ENCODE results near the gene MMP20. TPM values are rescaled to one million over a fixed set of nuclear protein-coding genes. Genes with fewer than 3 reads are reported as not detected.

Gene MMP20
- polyA plus RNA-seq, 1 donor: not detected

- Histone ChIP-seq H3K4me1 (ENCODE audit: control insufficient read depth, insufficient read depth, low read length) (peaks cover 12% of the 10 kb centered on the region), H3K4me3 (ENCODE audit: low read length) (no peak overlapping the region), H3K36me3 (ENCODE audit: control insufficient read depth, insufficient read depth, low read length) (no peaks in the 10 kb centered on the region), H3K27me3 (ENCODE audit: control insufficient read depth, insufficient read depth, low read length) (no peaks in the 10 kb centered on the region), H3K27ac (ENCODE audit: low read length) (no peak overlapping the region), H3K9me3 (ENCODE audit: control insufficient read depth, low read depth, low read length) (peaks cover 1% of the 10 kb centered on the region)
- DNase-seq: no peak
- 91% methylated on average over 5 of the region's 11 CpGs for WGBS (ENCODE audit: insufficient coverage, low lambda C conversion rate)
Measured at GRCh38 chr11:102592634-102593581, 32.2 kb downstream of the MMP20 start.

GRCh38 chr11:102592131-102592530, 33.0 kb downstream of the MMP20 start:
- H3K27ac ChIP-seq (ENCODE audit: low read length): no peak overlapping the region
- DNase-seq: no peak
- no peak overlapping the region for H3K4me3 ChIP-seq (ENCODE audit: low read length)
- peaks cover 4% of the 10 kb centered on the region for H3K9me3 ChIP-seq (ENCODE audit: control insufficient read depth, low read depth, low read length)
- WGBS (ENCODE audit: insufficient coverage, low lambda C conversion rate): no CpG with 5 or more reads among the region's 1 CpG
- H3K27me3 ChIP-seq (ENCODE audit: control insufficient read depth, insufficient read depth, low read length): no peaks in the 10 kb centered on the region
- H3K4me1 ChIP-seq (ENCODE audit: control insufficient read depth, insufficient read depth, low read length): peaks cover 11% of the 10 kb centered on the region
- no peaks in the 10 kb centered on the region for H3K36me3 ChIP-seq (ENCODE audit: control insufficient read depth, insufficient read depth, low read length)

GRCh38 chr11:102591160-102591718, 33.9 kb downstream of the MMP20 start:
- Histone ChIP-seq H3K4me1 (ENCODE audit: control insufficient read depth, insufficient read depth, low read length) (peaks cover 4% of the 10 kb centered on the region), H3K9me3 (ENCODE audit: control insufficient read depth, low read depth, low read length) (peaks cover 4% of the 10 kb centered on the region), H3K36me3 (ENCODE audit: control insufficient read depth, insufficient read depth, low read length) (no peaks in the 10 kb centered on the region), H3K27me3 (ENCODE audit: control insufficient read depth, insufficient read depth, low read length) (no peaks in the 10 kb centered on the region), H3K4me3 (ENCODE audit: low read length) (no peak overlapping the region), H3K27ac (ENCODE audit: low read length) (no peak overlapping the region)
- no CpG with 5 or more reads among the region's 5 CpGs for WGBS (ENCODE audit: insufficient coverage, low lambda C conversion rate)
- DNase-seq: no peak

- 100% methylated on average over 1 of the region's 6 CpGs for WGBS (ENCODE audit: insufficient coverage, low lambda C conversion rate)
- Histone ChIP-seq H3K9me3 (ENCODE audit: control insufficient read depth, low read depth, low read length) (peaks cover 4% of the 10 kb centered on the region), H3K4me1 (ENCODE audit: control insufficient read depth, insufficient read depth, low read length) (peaks cover 2% of the 10 kb centered on the region), H3K27ac (ENCODE audit: low read length) (no peak overlapping the region), H3K4me3 (ENCODE audit: low read length) (no peak overlapping the region), H3K27me3 (ENCODE audit: control insufficient read depth, insufficient read depth, low read length) (no peaks in the 10 kb centered on the region), H3K36me3 (ENCODE audit: control insufficient read depth, insufficient read depth, low read length) (no peaks in the 10 kb centered on the region)
- DNase-seq: no peak
Measured at GRCh38 chr11:102590276-102591049, 34.7 kb downstream of the MMP20 start.

GRCh38 chr11:102589047-102589459, 36.1 kb downstream of the MMP20 start:
- no CpG with 5 or more reads among the region's 2 CpGs for WGBS (ENCODE audit: insufficient coverage, low lambda C conversion rate)
- H3K9me3 ChIP-seq (ENCODE audit: control insufficient read depth, low read depth, low read length): peaks cover 4% of the 10 kb centered on the region
- H3K4me1 ChIP-seq (ENCODE audit: control insufficient read depth, insufficient read depth, low read length): no peaks in the 10 kb centered on the region
- DNase-seq: no peak
- H3K4me3 ChIP-seq (ENCODE audit: low read length): no peak overlapping the region
- H3K27ac ChIP-seq (ENCODE audit: low read length): no peak overlapping the region
- no peaks in the 10 kb centered on the region for H3K27me3 ChIP-seq (ENCODE audit: control insufficient read depth, insufficient read depth, low read length)
- H3K36me3 ChIP-seq (ENCODE audit: control insufficient read depth, insufficient read depth, low read length): no peaks in the 10 kb centered on the region

- Histone ChIP-seq H3K4me3 (ENCODE audit: low read length) (no peak overlapping the region), H3K36me3 (ENCODE audit: control insufficient read depth, insufficient read depth, low read length) (no peaks in the 10 kb centered on the region), H3K27ac (ENCODE audit: low read length) (no peak overlapping the region), H3K9me3 (ENCODE audit: control insufficient read depth, low read depth, low read length) (peaks cover 4% of the 10 kb centered on the region), H3K27me3 (ENCODE audit: control insufficient read depth, insufficient read depth, low read length) (no peaks in the 10 kb centered on the region), H3K4me1 (ENCODE audit: control insufficient read depth, insufficient read depth, low read length) (no peaks in the 10 kb centered on the region)
- 100% methylated on average over 1 of the region's 1 CpG for WGBS (ENCODE audit: insufficient coverage, low lambda C conversion rate)
- no peak for DNase-seq
Measured at GRCh38 chr11:102587722-102588121, 37.4 kb downstream of the MMP20 start.

GRCh38 chr11:102583141-102583873, 41.8 kb downstream of the MMP20 start:
- Histone ChIP-seq H3K27me3 (ENCODE audit: control insufficient read depth, insufficient read depth, low read length) (no peaks in the 10 kb centered on the region), H3K4me1 (ENCODE audit: control insufficient read depth, insufficient read depth, low read length) (no peaks in the 10 kb centered on the region), H3K4me3 (ENCODE audit: low read length) (no peak overlapping the region), H3K27ac (ENCODE audit: low read length) (no peak overlapping the region), H3K36me3 (ENCODE audit: control insufficient read depth, insufficient read depth, low read length) (no peaks in the 10 kb centered on the region), H3K9me3 (ENCODE audit: control insufficient read depth, low read depth, low read length) (peaks cover 4% of the 10 kb centered on the region)
- 100% methylated on average over 1 of the region's 2 CpGs for WGBS (ENCODE audit: insufficient coverage, low lambda C conversion rate)
- no peak for DNase-seq

- no peaks in the 10 kb centered on the region for H3K27me3 ChIP-seq (ENCODE audit: control insufficient read depth, insufficient read depth, low read length)
- H3K4me3 ChIP-seq (ENCODE audit: low read length): no peak overlapping the region
- no peak for DNase-seq
- H3K4me1 ChIP-seq (ENCODE audit: control insufficient read depth, insufficient read depth, low read length): no peaks in the 10 kb centered on the region
- 88% methylated on average over 1 of the region's 1 CpG for WGBS (ENCODE audit: insufficient coverage, low lambda C conversion rate)
- no peaks in the 10 kb centered on the region for H3K36me3 ChIP-seq (ENCODE audit: control insufficient read depth, insufficient read depth, low read length)
- H3K27ac ChIP-seq (ENCODE audit: low read length): no peak overlapping the region
- H3K9me3 ChIP-seq (ENCODE audit: control insufficient read depth, low read depth, low read length): no peaks in the 10 kb centered on the region
Measured at GRCh38 chr11:102582140-102582539, 43.0 kb downstream of the MMP20 start.

- H3K27me3 ChIP-seq (ENCODE audit: control insufficient read depth, insufficient read depth, low read length): no peaks in the 10 kb centered on the region
- no peaks in the 10 kb centered on the region for H3K9me3 ChIP-seq (ENCODE audit: control insufficient read depth, low read depth, low read length)
- H3K4me1 ChIP-seq (ENCODE audit: control insufficient read depth, insufficient read depth, low read length): no peaks in the 10 kb centered on the region
- 29% methylated on average over 1 of the region's 4 CpGs for WGBS (ENCODE audit: insufficient coverage, low lambda C conversion rate)
- H3K36me3 ChIP-seq (ENCODE audit: control insufficient read depth, insufficient read depth, low read length): no peaks in the 10 kb centered on the region
- DNase-seq: peak; percentile 51 to 77
- H3K4me3 ChIP-seq (ENCODE audit: low read length): no peak overlapping the region
- H3K27ac ChIP-seq (ENCODE audit: low read length): no peak overlapping the region
Measured at GRCh38 chr11:102581066-102581465, 44.1 kb downstream of the MMP20 start.
